IMR-90 (cell line): Measurements from ENCODE around the gene KRTCAP2. TPM values are rescaled to one million over a fixed set of nuclear protein-coding genes. Genes with fewer than 3 reads are reported as not detected.

Experiments
- ATAC-seq: fragments of 200-7000 bp; cut with Tn5 transposase; 2 replicates; pipeline ENCODE4 v1.9.1; 2020; ENCODE audit warnings: low read depth, mild to moderate bottlenecking, moderate library complexity
- BruUV-seq: library from RNA; stranded (reverse); fragments of 400-500 nt; replicated peaks from 2 replicates; lab custom pipeline; 2021; lab: Mats Ljungman, UMichigan
- CTCF ChIA-PET: fragments of 300-600 bp; formaldehyde crosslinking; extraction: SDS; loops from one replicate; lab custom pipeline; 2021; ENCODE audit warnings: antibody characterized with exemption; lab: Yijun Ruan, JAX
- POLR2A ChIA-PET: fragments of 300-600 bp; sonication (Branson Sonifier 250); formaldehyde crosslinking; loops from one replicate; lab custom pipeline; 2022; ENCODE audit warnings: antibody characterized with exemption; ENCODE audit not compliant: unreplicated experiment; lab: Charles Lee
- DNase-seq: peaks from one replicate; pipeline ENCODE4 v3.0.0; 2013
- H2AFZ ChIP-seq: replicated peaks from 2 replicates; pipeline ENCODE3; 2013; ENCODE audit warnings: low read length, mild to moderate bottlenecking; ENCODE audit not compliant: poor library complexity
- H2AK5ac ChIP-seq: 2 replicates; pipeline ENCODE4 v1.6.1; 2013; ENCODE audit warnings: low read depth, low read length, inconsistent platforms
- H2AK9ac ChIP-seq: replicated peaks from 2 replicates; pipeline ENCODE3; 2013; ENCODE audit warnings: mild to moderate bottlenecking, low read depth, low read length, moderate library complexity; ENCODE audit not compliant: poor library complexity
- H2BK120ac ChIP-seq: 2 replicates; pipeline ENCODE4 v1.6.1; 2013; ENCODE audit warnings: low read depth, low read length, inconsistent platforms
- H2BK15ac ChIP-seq: 3 replicates; pipeline ENCODE4 v1.6.1; 2013; ENCODE audit warnings: low read depth, low read length, inconsistent platforms
- H2BK20ac ChIP-seq: 2 replicates; pipeline ENCODE4 v1.6.1; 2013; ENCODE audit warnings: low read depth, mild to moderate bottlenecking, inconsistent platforms, low read length, moderate library complexity
- H2BK5ac ChIP-seq: 2 replicates; pipeline ENCODE4 v1.6.1; 2013; ENCODE audit warnings: mild to moderate bottlenecking, low read depth, low read length, inconsistent platforms; ENCODE audit not compliant: poor library complexity, severe bottlenecking
- H3K14ac ChIP-seq: replicated peaks from 2 replicates; pipeline ENCODE4 v1.6.1; 2013; ENCODE audit warnings: low read depth, low read length, inconsistent platforms
- H3K18ac ChIP-seq: 2 replicates; pipeline ENCODE4 v1.6.1; 2013; ENCODE audit warnings: low read depth, low read length, control low read depth
- H3K23ac ChIP-seq: 2 replicates; pipeline ENCODE4 v1.6.1; 2013; ENCODE audit warnings: low read depth, low read length, inconsistent platforms
- H3K27ac ChIP-seq: 2 replicates; pipeline ENCODE4 v1.5.1; 2013; ENCODE audit warnings: mild to moderate bottlenecking, control low read depth, low read length; ENCODE audit not compliant: insufficient read depth
- H3K27me3 ChIP-seq: 2 replicates; pipeline ENCODE4 v1.6.1; 2013; ENCODE audit warnings: low read length; ENCODE audit not compliant: control insufficient read depth, insufficient read depth
- H3K36me3 ChIP-seq: 2 replicates; pipeline ENCODE4 v1.6.1; 2013; ENCODE audit warnings: low read length, mixed read lengths; ENCODE audit not compliant: control insufficient read depth, insufficient read depth
- H3K4ac ChIP-seq: 2 replicates; pipeline ENCODE4 v1.6.1; 2013; ENCODE audit warnings: low read depth, low read length, inconsistent platforms
- H3K4me1 ChIP-seq: 2 replicates; pipeline ENCODE4 v1.6.1; 2013; ENCODE audit warnings: low read length, mixed read lengths; ENCODE audit not compliant: control insufficient read depth, insufficient read depth
- H3K4me2 ChIP-seq: 2 replicates; pipeline ENCODE4 v1.6.1; 2013; ENCODE audit warnings: low read depth, mild to moderate bottlenecking, control low read depth, low read length, moderate library complexity
- H3K4me3 ChIP-seq: 2 replicates; pipeline ENCODE4 v1.5.1; 2013; ENCODE audit warnings: low read depth, mild to moderate bottlenecking, control low read depth, low read length, moderate library complexity; ENCODE audit not compliant: insufficient read depth
- H3K56ac ChIP-seq: 2 replicates; pipeline ENCODE4 v1.6.1; 2013; ENCODE audit warnings: low read length, inconsistent platforms; ENCODE audit not compliant: insufficient read depth; ENCODE audit errors: extremely low read depth
- H3K79me1 ChIP-seq, 2 experiments: 2 replicates each; pipeline ENCODE4 v1.6.1; 2013; ENCODE audit warnings: low read length in 2 of 2, inconsistent platforms in 1 of 2, low read depth in 1 of 2
- H3K9ac ChIP-seq: 2 replicates; pipeline ENCODE4 v1.6.1; 2013; ENCODE audit warnings: low read depth, low read length, control low read depth
- H3K9me1 ChIP-seq: 2 replicates; pipeline ENCODE4 v1.6.1; 2013; ENCODE audit warnings: low read length, inconsistent platforms; ENCODE audit not compliant: insufficient read depth
- H3K9me3 ChIP-seq: 2 replicates; pipeline ENCODE4 v1.6.1; 2013; ENCODE audit warnings: low read length; ENCODE audit not compliant: control insufficient read depth, insufficient read depth
- H4K20me1 ChIP-seq: 2 replicates; pipeline ENCODE4 v1.6.1; 2013; ENCODE audit warnings: low read length, inconsistent platforms; ENCODE audit not compliant: insufficient read depth
- H4K5ac ChIP-seq: 2 replicates; pipeline ENCODE4 v1.6.1; 2013; ENCODE audit warnings: mild to moderate bottlenecking, low read depth, low read length, control low read depth
- H4K8ac ChIP-seq, 2 experiments: 2 replicates each; pipeline ENCODE4 v1.6.1; 2013; ENCODE audit warnings: low read depth in 2 of 2, low read length in 2 of 2, control low read depth in 1 of 2, inconsistent platforms in 1 of 2
- H4K91ac ChIP-seq: 2 replicates; pipeline ENCODE4 v1.6.1; 2013; ENCODE audit warnings: low read depth, low read length, inconsistent platforms; ENCODE audit not compliant: insufficient read depth
- MXI1 ChIP-seq: IDR thresholded peaks from 2 replicates; pipeline ENCODE4 v1.6.1; 2012; ENCODE audit warnings: low read depth, mild to moderate bottlenecking, low read length, moderate library complexity, borderline replicate concordance
- POLR2A ChIP-seq: IDR thresholded peaks from 2 replicates; pipeline ENCODE4 v1.6.1; 2012; ENCODE audit warnings: mild to moderate bottlenecking, low read depth, low read length
- RAD21 ChIP-seq: IDR thresholded peaks from 2 replicates; pipeline ENCODE4 v1.6.1; 2012; ENCODE audit warnings: low read length, improper control_type of control experiment
- RFX5 ChIP-seq: IDR thresholded peaks from 2 replicates; pipeline ENCODE4 v1.8.0; 2012; ENCODE audit warnings: low read depth, mild to moderate bottlenecking, low read length, moderate library complexity
- SMC3 ChIP-seq: fragments of 150-350 bp; IDR thresholded peaks from 2 replicates; pipeline ENCODE4 v1.6.1; 2016; ENCODE audit warnings: low read depth, mild to moderate bottlenecking, antibody characterized with exemption, low read length, moderate library complexity
- WGBS, 2 experiments: methylation state at CpG; one replicate each; pipeline versions ENCODE4 v1.1.5 to v1.1.7; 2013; ENCODE audit warnings: missing lambda C conversion rate in 2 of 2; ENCODE audit not compliant: insufficient read length in 1 of 2; ENCODE audit errors: extremely low coverage in 2 of 2; 5-methylcytosine and 5-hydroxymethylcytosine counted together
- dilution Hi-C: fragments of 300-500 bp; cut with HindIII; formaldehyde crosslinking; loops from one replicate; pipeline ENCODE4 v1.14.3; 2018; ENCODE audit warnings: low sequenced_read_pairs; ENCODE audit not compliant: unreplicated experiment
- in situ Hi-C: fragments of 300-500 bp; cut with MboI; formaldehyde crosslinking; loops from 3 replicates; pipeline ENCODE4 v1.14.3; 2019; ENCODE audit warnings: low sequenced_read_pairs, inconsistent platforms, mixed read lengths
- intact Hi-C: fragments of 100-400 bp; cut with micrococcal nuclease; formaldehyde crosslinking; loops from 2 replicates; pipeline ENCODE4 v1.10.0; 2022
- polyA plus RNA-seq, 3 experiments: library from polyadenylated mRNA; depleted of rRNA; stranded (reverse); fragments of >200 nt; gene quantifications; 2 replicates each; pipeline ENCODE4 v1.2.3, GENCODE V29; 2012; ENCODE audit warnings: low replicate concordance in 1 of 3
- total RNA-seq: library from RNA; depleted of rRNA; stranded (reverse); fragments of >200 nt; gene quantifications from 2 replicates; pipeline ENCODE4 v1.2.3, GENCODE V29; 2012
- TF ChIP-seq, protein P1 (sequence below): fragments of 150-350 bp; IDR thresholded peaks from 2 replicates; pipeline ENCODE4 v1.6.1; 2017; ENCODE audit warnings: mild to moderate bottlenecking, antibody characterized with exemption, low read length, low read depth
- TF ChIP-seq, protein P2 (sequence below): fragments of 150-350 bp; IDR thresholded peaks from 2 replicates; pipeline ENCODE4 v1.6.1; 2016; ENCODE audit warnings: low read depth, mild to moderate bottlenecking, low read length, moderate library complexity, borderline replicate concordance
- TF ChIP-seq, protein P3 (sequence below): conservative IDR thresholded peaks from 2 replicates; pipeline ENCODE4 v1.5.1; 2012; ENCODE audit warnings: mild to moderate bottlenecking, low read depth, low read length, improper control_type of control experiment

Gene KRTCAP2
- total and polyA plus RNA-seq, 2 of the 4 experiments (the other 2 are of a cell fraction), result 76.7 to 232 TPM

DNA sequence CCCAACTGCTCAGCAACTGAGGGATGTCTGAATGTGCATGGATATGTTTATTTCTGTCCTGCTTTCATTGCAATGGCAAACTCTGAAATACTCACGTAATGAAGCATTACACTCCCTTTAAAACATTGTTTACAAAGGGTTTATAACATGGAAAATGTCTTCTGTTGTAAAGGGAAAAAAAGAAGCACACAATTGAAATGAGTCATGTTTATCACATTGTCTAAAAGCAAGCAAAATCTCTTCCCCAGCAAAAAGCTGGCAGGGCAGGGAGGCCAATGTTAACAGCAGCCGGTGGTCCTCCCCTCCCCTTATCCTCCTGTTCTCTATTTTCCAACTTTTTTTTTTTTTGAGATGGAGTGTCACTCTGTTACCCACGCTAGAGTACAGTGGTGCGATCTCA lies 49.3 kb downstream of the KRTCAP2 start:
- in situ Hi-C loops, result no loop called here
- Histone ChIP-seq H2BK5ac (no peak overlapping the region), H3K4me2 (no peak overlapping the region), H3K4me3 (no peak overlapping the region), H2BK15ac (no peak overlapping the region), H3K23ac (no peak overlapping the region), H2BK120ac (no peak overlapping the region), H2AFZ (no peak overlapping the region), H4K91ac (no peak overlapping the region), H2AK5ac (no peak overlapping the region), H3K4me1 (peaks cover 13% of the 10 kb centered on the region), H3K79me1 (no peaks in the 10 kb centered on the region), H4K8ac (no peak overlapping the region), H3K18ac (no peak overlapping the region), H2BK20ac (no peak overlapping the region), H3K56ac (no peak overlapping the region), H2AK9ac (no peak overlapping the region), H4K5ac (no peak overlapping the region), H3K27ac (no peak overlapping the region), H3K9me3 (no peaks in the 10 kb centered on the region), H3K4ac (no peak overlapping the region), H3K9me1 (peaks cover 4% of the 10 kb centered on the region; the same call in 1 of the 2 replicates), H3K9ac (no peak overlapping the region), H3K36me3 (no peaks in the 10 kb centered on the region), H3K27me3 (peaks cover 61% of the 10 kb centered on the region), H3K14ac (no peak overlapping the region), H4K20me1 (peaks cover 2% of the 10 kb centered on the region)
- DNase-seq, result no peak
- no CpG with 5 or more reads among the region's 4 CpGs for WGBS, 2 experiments
- ChIA-PET POLR2A (no interaction called here), CTCF (no interaction called here)
- no peak for ATAC-seq
- TF ChIP-seq RAD21 (no peak), SMC3 (no peak), RFX5 (no peak), MXI1 (no peak), POLR2A (no peak)
- TF ChIP-seq, protein P1, sequence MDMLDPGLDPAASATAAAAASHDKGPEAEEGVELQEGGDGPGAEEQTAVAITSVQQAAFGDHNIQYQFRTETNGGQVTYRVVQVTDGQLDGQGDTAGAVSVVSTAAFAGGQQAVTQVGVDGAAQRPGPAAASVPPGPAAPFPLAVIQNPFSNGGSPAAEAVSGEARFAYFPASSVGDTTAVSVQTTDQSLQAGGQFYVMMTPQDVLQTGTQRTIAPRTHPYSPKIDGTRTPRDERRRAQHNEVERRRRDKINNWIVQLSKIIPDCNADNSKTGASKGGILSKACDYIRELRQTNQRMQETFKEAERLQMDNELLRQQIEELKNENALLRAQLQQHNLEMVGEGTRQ, result no peak
- TF ChIP-seq, protein P2, sequence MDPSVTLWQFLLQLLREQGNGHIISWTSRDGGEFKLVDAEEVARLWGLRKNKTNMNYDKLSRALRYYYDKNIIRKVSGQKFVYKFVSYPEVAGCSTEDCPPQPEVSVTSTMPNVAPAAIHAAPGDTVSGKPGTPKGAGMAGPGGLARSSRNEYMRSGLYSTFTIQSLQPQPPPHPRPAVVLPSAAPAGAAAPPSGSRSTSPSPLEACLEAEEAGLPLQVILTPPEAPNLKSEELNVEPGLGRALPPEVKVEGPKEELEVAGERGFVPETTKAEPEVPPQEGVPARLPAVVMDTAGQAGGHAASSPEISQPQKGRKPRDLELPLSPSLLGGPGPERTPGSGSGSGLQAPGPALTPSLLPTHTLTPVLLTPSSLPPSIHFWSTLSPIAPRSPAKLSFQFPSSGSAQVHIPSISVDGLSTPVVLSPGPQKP, result no peak
- TF ChIP-seq, protein P3, sequence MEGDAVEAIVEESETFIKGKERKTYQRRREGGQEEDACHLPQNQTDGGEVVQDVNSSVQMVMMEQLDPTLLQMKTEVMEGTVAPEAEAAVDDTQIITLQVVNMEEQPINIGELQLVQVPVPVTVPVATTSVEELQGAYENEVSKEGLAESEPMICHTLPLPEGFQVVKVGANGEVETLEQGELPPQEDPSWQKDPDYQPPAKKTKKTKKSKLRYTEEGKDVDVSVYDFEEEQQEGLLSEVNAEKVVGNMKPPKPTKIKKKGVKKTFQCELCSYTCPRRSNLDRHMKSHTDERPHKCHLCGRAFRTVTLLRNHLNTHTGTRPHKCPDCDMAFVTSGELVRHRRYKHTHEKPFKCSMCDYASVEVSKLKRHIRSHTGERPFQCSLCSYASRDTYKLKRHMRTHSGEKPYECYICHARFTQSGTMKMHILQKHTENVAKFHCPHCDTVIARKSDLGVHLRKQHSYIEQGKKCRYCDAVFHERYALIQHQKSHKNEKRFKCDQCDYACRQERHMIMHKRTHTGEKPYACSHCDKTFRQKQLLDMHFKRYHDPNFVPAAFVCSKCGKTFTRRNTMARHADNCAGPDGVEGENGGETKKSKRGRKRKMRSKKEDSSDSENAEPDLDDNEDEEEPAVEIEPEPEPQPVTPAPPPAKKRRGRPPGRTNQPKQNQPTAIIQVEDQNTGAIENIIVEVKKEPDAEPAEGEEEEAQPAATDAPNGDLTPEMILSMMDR, result no peak
- dilution Hi-C loops, result no loop called here
- intact Hi-C loops, result no loop called here
- BruUV-seq, result no TSS peak
